Fibroblast of lung (primary cell): ENCODE results near the gene ACER1. TPM values are rescaled to one million over a fixed set of nuclear protein-coding genes. Genes with fewer than 3 reads are reported as not detected.

Experiments
- DNase-seq, 2 donors: peaks; one replicate each; pipeline versions ENCODE4 v3.0.0 to v3.0.0-alpha.2; 2010; ENCODE audit warnings: low read depth in 2 of 2
- H2AFZ ChIP-seq: 2 replicates; pipeline ENCODE4 v1.5.1; 2012; ENCODE audit warnings: low read length, control low read depth, inconsistent platforms
- H3K27ac ChIP-seq: 2 replicates; pipeline ENCODE4 v1.5.1; 2011; ENCODE audit warnings: low read length, control low read depth; ENCODE audit not compliant: insufficient read depth
- H3K27me3 ChIP-seq: 2 replicates; pipeline ENCODE4 v1.5.1; 2011; ENCODE audit warnings: mild to moderate bottlenecking, low read length; ENCODE audit not compliant: control insufficient read depth, insufficient read depth
- H3K36me3 ChIP-seq: 2 replicates; pipeline ENCODE4 v1.5.1; 2011; ENCODE audit warnings: low read length; ENCODE audit not compliant: control insufficient read depth, insufficient read depth
- H3K4me1 ChIP-seq: 2 replicates; pipeline ENCODE4 v1.5.1; 2011; ENCODE audit warnings: low read length; ENCODE audit not compliant: control insufficient read depth, insufficient read depth; ENCODE audit errors: extremely low read depth
- H3K4me2 ChIP-seq: 2 replicates; pipeline ENCODE4 v1.5.1; 2011; ENCODE audit warnings: low read length, control low read depth; ENCODE audit not compliant: insufficient read depth; ENCODE audit errors: extremely low read depth
- H3K4me3 ChIP-seq, 4 experiments: fragments of 200-600 bp in 1 of 4; sonication (generic) in 1 of 4; replicated peaks in 1 of 4; 2 replicates each; pipeline ENCODE4 v1.5.1; 2011 to 2016; ENCODE audit warnings: low read length in 4 of 4, low read depth in 3 of 4, mild to moderate bottlenecking in 3 of 4, control low read depth in 2 of 4, inconsistent platforms in 1 of 4, mixed read lengths in 1 of 4; ENCODE audit not compliant: insufficient read depth in 1 of 4; ENCODE audit errors: control extremely low read depth in 1 of 4
- H3K79me2 ChIP-seq: 2 replicates; pipeline ENCODE4 v1.5.1; 2012; ENCODE audit warnings: mild to moderate bottlenecking, low read length, inconsistent platforms; ENCODE audit not compliant: control insufficient read depth, insufficient read depth
- H3K9ac ChIP-seq: 2 replicates; pipeline ENCODE4 v1.5.1; 2011; ENCODE audit warnings: mild to moderate bottlenecking, low read length, control low read depth; ENCODE audit not compliant: insufficient read depth
- H3K9me3 ChIP-seq: 2 replicates; pipeline ENCODE4 v1.5.1; 2012; ENCODE audit warnings: low read depth, low read length; ENCODE audit not compliant: control insufficient read depth, insufficient read depth
- H4K20me1 ChIP-seq: 2 replicates; pipeline ENCODE4 v1.5.1; 2011; ENCODE audit warnings: low read length; ENCODE audit not compliant: control insufficient read depth, insufficient read depth; ENCODE audit errors: extremely low read depth
- EZH2 ChIP-seq: IDR thresholded peaks from 2 replicates; pipeline ENCODE4 v1.5.1; 2012; ENCODE audit warnings: low read length, control low read depth, mild to moderate bottlenecking; ENCODE audit errors: missing control alignments
- polyA plus RNA-seq, 2 donors: library from polyadenylated mRNA; depleted of rRNA in 1 of 2; stranded (reverse) in 1 of 2; unstranded in 1 of 2; fragments of >200 nt; gene quantifications; 2 replicates each; pipeline ENCODE4 v1.2.1, GENCODE V29; 2011 to 2012; ENCODE audit warnings: missing spikeins in 1 of 2
- total RNA-seq: library from RNA; depleted of rRNA; stranded (reverse); fragments of >200 nt; gene quantifications from 2 replicates; pipeline ENCODE4 v1.2.1, GENCODE V29; 2014
- TF ChIP-seq, protein P1 (sequence below), 2 donors: IDR thresholded peaks in 1 of 2; conservative IDR thresholded peaks in 1 of 2; 1 replicate in 1 of 2; 2 replicates in 1 of 2; pipeline ENCODE4 v1.5.1; 2011 to 2012; ENCODE audit warnings: low read length in 2 of 2, control low read depth in 1 of 2, inconsistent platforms in 1 of 2, low read depth in 1 of 2, mild to moderate bottlenecking in 1 of 2

Gene ACER1
- total and polyA plus RNA-seq, 2 donors (not counting 1 experiment from before 2014, with no cell fraction given): not detected

DNA sequence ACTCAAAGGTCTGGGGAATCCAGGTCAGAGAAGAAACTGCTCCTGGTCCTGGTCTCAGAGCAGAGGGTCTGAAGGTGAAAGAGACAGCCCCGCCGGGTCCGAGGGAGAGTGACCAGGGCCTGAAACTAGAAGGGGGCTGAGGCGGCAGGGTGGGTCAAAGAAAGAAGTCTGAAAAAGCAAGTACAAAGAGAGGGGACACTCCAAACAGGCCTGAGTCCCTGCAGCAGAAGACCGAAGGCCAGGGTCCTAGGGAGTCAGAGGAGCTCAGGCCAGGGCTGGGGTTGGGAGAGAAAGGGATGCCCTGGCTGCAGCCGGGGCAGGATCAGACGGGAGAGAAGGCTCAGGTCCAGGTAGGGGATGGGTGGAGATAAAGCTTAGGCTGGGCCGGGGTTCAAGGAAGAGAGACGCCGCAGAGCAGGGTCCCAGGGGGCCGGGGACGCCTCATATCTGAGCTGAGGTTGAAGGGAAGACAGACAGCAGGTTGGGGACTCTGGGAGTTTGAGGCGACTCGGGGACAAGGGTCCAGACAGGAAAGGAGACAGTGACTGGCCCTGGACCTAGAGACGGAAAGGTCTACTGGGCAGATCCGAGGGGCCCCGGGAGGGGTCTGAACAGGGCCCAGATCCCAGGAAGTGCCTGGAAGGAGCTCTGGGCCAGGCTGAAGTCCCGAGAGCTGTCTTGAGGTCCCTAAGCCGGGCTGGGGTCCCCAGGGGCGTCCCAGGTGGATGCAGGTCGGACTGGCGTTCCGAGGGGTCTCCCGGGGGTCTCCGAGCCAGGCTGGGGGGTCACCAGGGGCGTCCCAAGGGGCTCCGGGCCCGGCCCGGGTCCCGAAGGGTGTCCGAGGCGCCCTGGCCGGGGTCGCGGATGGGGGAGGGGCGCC is 54.4 kb downstream of the ACER1 start:
- TF ChIP-seq, protein P1, sequence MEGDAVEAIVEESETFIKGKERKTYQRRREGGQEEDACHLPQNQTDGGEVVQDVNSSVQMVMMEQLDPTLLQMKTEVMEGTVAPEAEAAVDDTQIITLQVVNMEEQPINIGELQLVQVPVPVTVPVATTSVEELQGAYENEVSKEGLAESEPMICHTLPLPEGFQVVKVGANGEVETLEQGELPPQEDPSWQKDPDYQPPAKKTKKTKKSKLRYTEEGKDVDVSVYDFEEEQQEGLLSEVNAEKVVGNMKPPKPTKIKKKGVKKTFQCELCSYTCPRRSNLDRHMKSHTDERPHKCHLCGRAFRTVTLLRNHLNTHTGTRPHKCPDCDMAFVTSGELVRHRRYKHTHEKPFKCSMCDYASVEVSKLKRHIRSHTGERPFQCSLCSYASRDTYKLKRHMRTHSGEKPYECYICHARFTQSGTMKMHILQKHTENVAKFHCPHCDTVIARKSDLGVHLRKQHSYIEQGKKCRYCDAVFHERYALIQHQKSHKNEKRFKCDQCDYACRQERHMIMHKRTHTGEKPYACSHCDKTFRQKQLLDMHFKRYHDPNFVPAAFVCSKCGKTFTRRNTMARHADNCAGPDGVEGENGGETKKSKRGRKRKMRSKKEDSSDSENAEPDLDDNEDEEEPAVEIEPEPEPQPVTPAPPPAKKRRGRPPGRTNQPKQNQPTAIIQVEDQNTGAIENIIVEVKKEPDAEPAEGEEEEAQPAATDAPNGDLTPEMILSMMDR (conservative IDR thresholded peaks at IDR 0.05 in 1 of 2, IDR thresholded peaks at IDR 0.05 in 1 of 2; ENCODE audit: low read depth in 1 of 2, low read length in 2 of 2): no peak
- TF ChIP-seq EZH2: no peak
- Histone ChIP-seq H3K4me3 (peak overlapping the region; percentile 78 to 91 (median 81)), H2AFZ (no peak overlapping the region), H3K9me3 (no peaks in the 10 kb centered on the region), H3K36me3 (peaks cover 1% of the 10 kb centered on the region), H3K27ac (peak overlapping the region; percentile 77), H3K27me3 (no peaks in the 10 kb centered on the region), H3K9ac (peak overlapping the region; percentile 84), H3K4me1 (peaks cover 29% of the 10 kb centered on the region), H3K79me2 (peaks cover 47% of the 10 kb centered on the region), H4K20me1 (no peaks in the 10 kb centered on the region), H3K4me2 (peak overlapping the region; percentile 87)
- no peak for DNase-seq

DNA sequence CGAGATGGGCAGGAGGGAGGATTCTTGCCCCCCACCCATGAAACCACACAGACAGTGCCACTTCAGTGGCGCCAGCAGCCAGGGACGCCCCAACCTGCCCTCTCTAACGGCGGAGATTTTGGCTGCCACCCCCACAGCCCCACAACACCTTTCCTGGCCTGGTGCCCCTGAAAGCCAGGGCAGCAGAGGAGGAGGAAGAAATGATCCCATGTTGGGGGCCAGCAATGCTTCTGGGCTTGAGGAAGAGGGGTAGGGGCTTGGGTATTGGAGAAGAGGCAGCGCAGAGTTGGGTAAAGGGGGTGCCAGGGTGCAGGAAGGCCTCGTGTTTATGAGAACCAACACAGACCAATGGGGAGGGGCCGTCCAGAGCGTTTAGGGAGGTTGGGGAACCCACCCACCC is 55.4 kb downstream of the ACER1 start:
- H3K4me1 ChIP-seq: peaks cover 34% of the 10 kb centered on the region
- no peak overlapping the region for H3K27ac ChIP-seq
- H3K4me2 ChIP-seq: peak overlapping the region; percentile 87
- no peaks in the 10 kb centered on the region for H4K20me1 ChIP-seq
- H3K36me3 ChIP-seq: peaks cover 1% of the 10 kb centered on the region
- DNase-seq: no peak
- peaks cover 51% of the 10 kb centered on the region for H3K79me2 ChIP-seq
- no peak for TF ChIP-seq EZH2
- TF ChIP-seq, protein P1 (conservative IDR thresholded peaks at IDR 0.05 in 1 of 2, IDR thresholded peaks at IDR 0.05 in 1 of 2; ENCODE audit: low read depth in 1 of 2, low read length in 2 of 2): no peak
- H3K4me3 ChIP-seq: peak overlapping the region in 1 of 4 experiments; percentile 91
- H3K27me3 ChIP-seq: no peaks in the 10 kb centered on the region
- H2AFZ ChIP-seq: no peak overlapping the region
- H3K9me3 ChIP-seq: no peaks in the 10 kb centered on the region
- no peak overlapping the region for H3K9ac ChIP-seq

DNA sequence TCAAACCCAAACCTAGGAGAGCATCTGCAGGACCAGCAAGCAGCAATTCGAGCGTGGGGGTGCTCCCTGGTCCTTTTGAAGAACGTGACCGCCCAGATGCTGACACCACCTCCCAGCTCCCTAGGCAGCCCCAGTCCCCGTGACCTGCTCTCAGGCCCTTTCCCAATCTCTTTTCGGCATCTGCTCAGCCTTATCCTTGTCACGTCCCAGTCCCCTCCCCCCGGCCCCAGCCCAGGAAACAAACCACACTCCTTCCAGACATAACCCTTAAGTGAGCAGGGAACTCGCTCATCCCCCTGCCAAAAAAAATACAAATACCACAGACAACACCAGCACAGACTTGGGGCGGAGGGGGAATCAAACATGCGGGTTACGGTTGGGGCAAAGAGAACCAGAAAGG is 57.0 kb downstream of the ACER1 start:
- peak overlapping the region in 1 of 4 experiments; percentile 91 for H3K4me3 ChIP-seq

More for the DNA sequence above, 57.0 kb downstream of the ACER1 start:
- Histone ChIP-seq H3K27me3 (no peaks in the 10 kb centered on the region), H2AFZ (no peak overlapping the region), H3K27ac (peak overlapping the region; percentile 38), H3K4me1 (peaks cover 49% of the 10 kb centered on the region), H4K20me1 (no peaks in the 10 kb centered on the region), H3K9me3 (no peaks in the 10 kb centered on the region), H3K79me2 (peaks cover 65% of the 10 kb centered on the region), H3K9ac (no peak overlapping the region), H3K4me2 (peak overlapping the region; percentile 52), H3K36me3 (peaks cover 1% of the 10 kb centered on the region)
- DNase-seq: peak; percentile 87 to 88
- TF ChIP-seq EZH2: no peak
- TF ChIP-seq, protein P1 (conservative IDR thresholded peaks at IDR 0.05 in 1 of 2, IDR thresholded peaks at IDR 0.05 in 1 of 2; ENCODE audit: low read depth in 1 of 2, low read length in 2 of 2): no peak
